ENCODE data around the gene ADGB. TPM values are rescaled to one million over a fixed set of nuclear protein-coding genes. Genes with fewer than 3 reads are reported as not detected.

The ADGB gene
- total and polyA plus RNA-seq, 2 of the 13 experiments (the other 11 are each of a cell fraction or from before 2014, with no cell fraction given) = not detected

GRCh38 chr6:146634022-146634421, 35.2 kb downstream of the ADGB start:
- DNase-seq (ENCODE audit: low spot score) = no peak
- POLR2A ChIA-PET = no interaction called here

More at GRCh38 chr6:146634022-146634421, 35.2 kb downstream of the ADGB start:
- 2% methylated on average over 2 of the region's 2 CpGs for WGBS (ENCODE audit: low lambda C conversion rate)
- CTCF ChIA-PET (ENCODE audit: low intra/inter-chr PET ratio, low total read pairs) = no interaction called here
- ATAC-seq = no peak
- TF ChIP-seq ZNF670 (CRISPR knock-in tag; IDR thresholded peaks at IDR 0.05; ENCODE audit: borderline replicate concordance) (no peak), ZNF850 (CRISPR knock-in tag; conservative IDR thresholded peaks at IDR 0.05) (no peak), MAX (IDR thresholded peaks at IDR 0.05) (no peak), SYNCRIP (IDR thresholded peaks at IDR 0.05; ENCODE audit: insufficient read depth, low read depth, low read length) (no peak), RNF219 (CRISPR knock-in tag; IDR thresholded peaks at IDR 0.05) (no peak), TCF7 (IDR thresholded peaks at IDR 0.05; ENCODE audit: low read depth) (no peak), HBP1 (CRISPR knock-in tag; IDR thresholded peaks at IDR 0.05; ENCODE audit: low read depth) (no peak), SNAPC4 (CRISPR knock-in tag; IDR thresholded peaks at IDR 0.05) (no peak), ZNF343 (CRISPR knock-in tag; IDR thresholded peaks at IDR 0.05) (no peak), CREB3 (CRISPR knock-in tag; IDR thresholded peaks at IDR 0.05) (no peak), EZH2 (conservative IDR thresholded peaks at IDR 0.05; ENCODE audit: low read depth, low read length) (no peak), ZNF512 (CRISPR knock-in tag; IDR thresholded peaks at IDR 0.05) (no peak), HMG20B (CRISPR knock-in tag; conservative IDR thresholded peaks at IDR 0.05) (no peak), ARNT2 (CRISPR knock-in tag; IDR thresholded peaks at IDR 0.05; ENCODE audit: low read depth) (no peak)
- Histone ChIP-seq H3K9ac (ENCODE audit: insufficient read depth, low read depth, low read length) (no peak overlapping the region), H3K27me3 (ENCODE audit: control insufficient read depth in 1 of 2, insufficient read depth in 2 of 2, low read length in 2 of 2) (no peaks in the 10 kb centered on the region), H2AFZ (ENCODE audit: low read length) (no peak overlapping the region), H4K20me1 (ENCODE audit: insufficient read depth, low read length) (no peaks in the 10 kb centered on the region), H3K4me3 (replicated peaks in 1 of 3; ENCODE audit: insufficient read depth in 1 of 3, low read depth in 2 of 3, low read length in 3 of 3) (no peak overlapping the region), H3K36me3 (replicated peaks in 1 of 2; ENCODE audit: control insufficient read depth in 1 of 2, insufficient read depth in 2 of 2, low read length in 2 of 2) (no peaks in the 10 kb centered on the region), H3K27ac (ENCODE audit: extremely low read length, insufficient read depth, low read length) (no peak overlapping the region), H3K79me2 (ENCODE audit: insufficient read depth, low read length) (no peaks in the 10 kb centered on the region), H3K4me1 (ENCODE audit: insufficient read depth, low read length) (no peaks in the 10 kb centered on the region), H3K4me2 (ENCODE audit: low read depth, low read length) (no peak overlapping the region), H3K9me3 (ENCODE audit: low read length) (no peaks in the 10 kb centered on the region)
- FAIRE-seq = no peak
- BruUV-seq (replicated peaks) = no TSS peak
- intact Hi-C loops (cut with micrococcal nuclease; ENCODE audit: unreplicated experiment) = no loop called here
- in situ Hi-C loops (cut with HindIII; ENCODE audit: extremely low pct_ligation_motif_present, low pct_unique_long_range_greater_than_20kb) = no loop called here

Data from HepG2 (cell line).